Measurements from ENCODE around the gene CCDC3.

DNA sequence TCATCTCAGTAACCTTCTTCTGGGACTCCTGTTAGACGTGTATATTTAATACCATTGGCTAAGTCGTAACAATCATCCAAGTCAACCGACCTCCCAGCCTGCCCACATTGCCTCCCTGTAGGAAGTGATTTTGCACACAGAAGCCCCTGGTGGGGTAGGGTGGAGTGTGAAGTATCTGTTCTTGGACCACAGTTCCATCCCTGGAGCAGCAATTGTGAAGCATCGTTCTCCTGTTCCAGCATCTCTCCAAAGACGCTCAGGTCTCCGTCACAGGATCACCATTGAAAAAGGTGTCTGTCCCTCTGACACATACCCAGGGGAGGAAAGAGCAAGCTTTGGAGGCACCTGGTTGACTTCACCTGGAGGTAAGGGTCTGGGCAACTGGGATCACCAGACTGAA lies 72.9 kb downstream of the CCDC3 start:
- TF ChIP-seq EZH2 (IDR thresholded peaks at IDR 0.05; ENCODE audit: insufficient read depth, poor library complexity, severe bottlenecking): no peak
- TF ChIP-seq EZH2phosphoT487 (IDR thresholded peaks at IDR 0.05; ENCODE audit: insufficient read depth, low read depth): no peak
